Fibroblast of skin of left quadriceps (primary cell): ENCODE measurements around the gene DMD.

Experiments
- DNase-seq, 2 experiments: peaks; one replicate each; pipeline ENCODE4 v3.0.0-alpha.2; 2013; ENCODE audit warnings: low read depth in 2 of 2

DMD gene

GRCh38 chrX:31355206-31355955 is 1856.0 kb downstream of the DMD start:
- DNase-seq: no peak

- peak; percentile 35 to 41 for DNase-seq
Measured at GRCh38 chrX:31353095-31353494, 1858.3 kb downstream of the DMD start.

DNA sequence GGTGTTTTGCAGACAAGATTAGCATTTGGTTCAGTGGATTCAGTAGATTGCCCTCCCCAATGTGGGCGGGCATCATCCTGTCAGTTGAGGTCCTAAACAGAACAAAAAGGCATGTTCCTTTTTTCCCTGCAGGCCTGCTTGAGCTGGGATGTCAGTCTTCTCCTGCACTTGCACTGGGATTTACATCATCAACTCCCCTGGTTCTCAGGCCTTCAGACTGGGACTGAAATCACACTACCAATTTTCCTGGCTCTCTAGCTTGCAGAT is 1860.6 kb downstream of the DMD start:
- no peak for DNase-seq

GRCh38 chrX:31349515-31349914 is 1861.8 kb downstream of the DMD start:
- no peak for DNase-seq

- no peak for DNase-seq
Measured at GRCh38 chrX:31340587-31340986, 1870.8 kb downstream of the DMD start.

DNA sequence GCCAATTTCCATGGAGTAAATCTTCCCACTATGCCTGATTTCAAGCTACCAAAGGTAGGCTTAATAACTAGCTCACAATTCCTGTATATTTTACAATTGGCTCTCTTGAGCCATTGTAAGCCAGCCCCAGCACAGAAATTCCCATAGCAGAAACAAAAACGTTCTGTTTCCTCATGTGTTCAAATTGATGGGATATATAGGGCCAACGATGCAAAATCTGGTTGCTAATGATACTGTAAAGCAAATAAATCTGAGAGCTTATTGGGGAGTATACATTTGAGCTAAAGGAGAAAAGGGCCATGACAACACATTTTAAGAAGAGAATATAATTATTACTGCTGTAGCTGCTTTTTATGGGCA is 1872.4 kb downstream of the DMD start:
- DNase-seq: no peak

- DNase-seq: no peak
Measured at GRCh38 chrX:31337332-31337731, 1874.0 kb downstream of the DMD start.

- DNase-seq: no peak
Measured at GRCh38 chrX:31336419-31336818, 1874.9 kb downstream of the DMD start.

- no peak for DNase-seq
Measured at GRCh38 chrX:31334997-31335396, 1876.4 kb downstream of the DMD start.

- peak; percentile 46 to 52 for DNase-seq
Measured at GRCh38 chrX:31333165-31333831, 1878.1 kb downstream of the DMD start.

DNA sequence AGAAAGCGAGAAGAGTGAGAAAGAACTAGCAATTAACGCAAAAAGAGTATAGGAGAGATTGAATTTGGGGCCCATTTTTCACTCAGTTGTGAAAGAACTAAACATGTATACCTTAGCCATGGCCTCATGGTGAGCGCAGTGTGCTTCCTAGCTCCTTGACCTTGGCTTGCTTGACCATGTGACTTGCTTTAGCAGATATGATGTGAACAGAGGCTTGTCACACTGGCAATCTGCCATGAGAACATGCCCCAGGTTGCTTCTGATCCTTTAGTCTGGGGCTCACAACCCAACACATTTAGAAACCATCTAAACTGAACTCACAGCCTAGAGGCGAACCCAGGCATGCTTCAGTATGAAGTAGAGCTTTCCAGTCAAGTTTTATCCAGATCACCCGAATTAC is 1879.4 kb downstream of the DMD start:
- DNase-seq: no peak

GRCh38 chrX:31331015-31331414 is 1880.3 kb downstream of the DMD start:
- DNase-seq: peak; percentile 62 to 70

GRCh38 chrX:31329298-31329697 is 1882.1 kb downstream of the DMD start:
- DNase-seq: no peak

GRCh38 chrX:31323658-31324057 is 1887.7 kb downstream of the DMD start:
- DNase-seq: no peak

DNA sequence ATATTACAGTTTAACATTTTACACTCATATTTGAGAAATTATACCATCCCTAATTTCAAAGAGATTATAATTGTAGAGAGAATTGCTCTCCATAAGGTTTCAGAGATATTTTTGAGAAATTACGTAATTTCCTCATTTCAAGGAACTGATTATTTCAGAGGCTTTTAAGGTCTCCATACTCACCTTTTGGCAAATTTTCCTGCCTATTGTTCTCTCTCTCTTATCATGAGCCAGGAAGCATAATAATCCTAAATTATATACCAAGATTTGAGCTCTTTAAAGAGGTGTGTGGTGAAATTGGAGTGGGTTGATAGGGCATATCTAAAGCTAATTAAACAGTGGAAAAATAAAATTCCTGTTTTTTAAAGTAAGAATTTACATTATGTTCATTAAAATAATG is 1890.6 kb downstream of the DMD start:
- DNase-seq: no peak

DNA sequence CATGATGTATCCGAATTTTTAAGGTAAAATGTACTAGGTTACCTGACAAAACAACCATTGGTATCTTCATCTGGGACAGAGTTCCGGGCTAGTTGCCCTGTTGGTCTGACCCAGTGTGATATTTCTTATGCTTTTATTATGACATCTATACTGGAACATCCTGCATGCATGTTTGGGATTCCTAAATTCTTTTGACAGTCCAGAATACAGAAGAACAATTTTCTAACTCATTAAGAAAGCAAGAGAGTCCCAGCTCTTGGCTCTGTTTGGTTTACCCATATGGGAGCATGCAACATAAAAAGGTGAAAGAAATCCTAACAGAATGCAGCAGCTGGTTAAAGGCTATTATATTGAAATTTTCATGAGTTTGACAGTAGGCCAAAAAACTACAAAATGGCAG is 1891.8 kb downstream of the DMD start:
- no peak for DNase-seq

DNA sequence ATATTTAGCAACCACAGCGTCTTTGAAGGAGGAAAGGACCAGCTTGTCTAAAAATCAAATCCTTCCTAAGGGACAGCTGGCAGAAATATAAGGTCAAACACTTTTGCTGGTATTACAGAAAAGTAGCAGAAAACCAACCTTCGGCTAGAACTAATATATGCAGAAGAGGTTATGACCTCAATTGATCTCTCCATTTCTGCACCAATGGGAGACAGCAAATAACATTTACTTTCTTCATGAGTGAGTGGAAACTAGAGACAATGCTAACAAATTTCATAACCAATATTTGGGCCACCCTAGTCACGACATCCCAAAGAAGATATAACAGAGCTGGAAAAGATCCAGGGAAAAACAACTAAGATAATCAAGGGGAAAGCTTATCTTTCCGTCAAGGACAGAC is 1892.5 kb downstream of the DMD start:
- DNase-seq: no peak

GRCh38 chrX:31316340-31316991 is 1894.9 kb downstream of the DMD start:
- DNase-seq: no peak

DNA sequence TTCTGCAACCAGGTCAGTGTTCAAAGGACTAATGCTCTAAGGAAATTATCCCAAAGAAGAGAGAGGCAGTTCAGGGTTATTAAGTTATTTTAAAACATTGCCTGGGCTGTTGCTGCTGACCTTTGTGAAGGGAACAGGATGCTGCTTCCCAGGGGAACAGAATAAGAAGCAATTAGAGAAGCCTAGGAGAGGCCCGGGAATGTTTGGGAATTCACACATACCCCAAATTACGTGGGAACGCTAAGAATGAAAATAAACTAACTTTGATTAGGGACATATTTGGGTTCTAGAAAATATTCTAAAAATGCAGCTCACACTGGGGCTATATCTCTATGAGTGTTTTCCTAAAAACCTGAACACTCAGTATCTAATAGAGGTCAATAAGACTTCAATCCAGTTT is 1896.4 kb downstream of the DMD start:
- peak in 1 of 2 experiments; percentile 39 for DNase-seq

GRCh38 chrX:31307952-31308351 is 1903.4 kb downstream of the DMD start:
- DNase-seq: no peak

DNA sequence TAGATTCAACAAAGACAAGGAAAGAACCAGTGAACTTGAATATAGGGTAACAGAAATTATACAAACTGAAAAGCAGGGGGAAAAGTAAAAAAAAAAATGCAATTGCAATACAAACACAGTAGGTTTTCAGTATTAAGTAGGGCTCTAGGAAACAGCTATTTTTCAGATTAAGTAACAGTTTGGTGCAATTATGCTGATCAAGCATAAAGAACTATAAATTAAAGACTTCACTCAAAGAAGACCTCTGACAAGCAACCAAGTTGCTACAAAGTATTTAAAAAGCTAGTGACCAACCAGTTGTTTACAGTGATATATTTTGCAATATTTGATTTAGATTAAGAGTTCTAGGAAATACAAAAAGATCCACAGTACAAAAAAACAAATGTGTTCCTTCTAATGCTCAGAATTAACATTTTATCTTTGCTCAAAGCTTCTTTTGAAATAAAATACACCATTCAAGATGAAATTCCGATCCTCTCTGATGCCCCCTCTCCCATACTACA is 1908.7 kb downstream of the DMD start:
- DNase-seq: no peak

DNA sequence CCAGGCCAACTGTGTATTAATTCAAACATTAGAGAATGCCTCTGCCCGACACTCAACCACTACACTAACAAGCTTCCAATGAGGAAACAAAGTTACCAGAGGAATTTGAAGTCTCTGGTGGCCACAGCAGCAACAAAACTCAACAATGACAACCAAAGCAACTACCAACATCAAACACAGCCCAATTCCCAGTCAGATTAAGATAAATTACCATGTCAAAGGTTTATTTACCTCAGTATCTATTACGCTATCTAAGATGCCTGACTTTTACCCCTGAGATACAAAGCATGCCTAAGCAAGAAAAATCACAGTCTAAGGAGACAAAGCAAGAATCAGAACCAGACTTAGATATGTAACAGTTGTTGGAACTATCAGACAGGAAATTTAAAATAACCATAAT is 1909.4 kb downstream of the DMD start:
- no peak for DNase-seq

- DNase-seq: no peak
Measured at GRCh38 chrX:31301203-31301602, 1910.1 kb downstream of the DMD start.
